Endothelial cell of umbilical vein (primary cell): Measurements from ENCODE around the gene SELENON. TPM values are rescaled to one million over a fixed set of nuclear protein-coding genes. Genes with fewer than 3 reads are reported as not detected.

Source experiments
- BruUV-seq: library from RNA; stranded (reverse); fragments of 400-500 nt; replicated peaks from 2 replicates; lab custom pipeline; 2021; lab: Mats Ljungman, UMichigan
- CTCF ChIA-PET: fragments of 300-600, 350-600 bp; sonication (Branson Sonifier 250); formaldehyde crosslinking; loops from one replicate; lab custom pipeline; 2021; ENCODE audit warnings: antibody characterized with exemption, inconsistent platforms; lab: Charles Lee
- POLR2A ChIA-PET: fragments of 300-600, 350-600 bp; sonication (Branson Sonifier 250); formaldehyde crosslinking; loops from one replicate; lab custom pipeline; 2021; ENCODE audit warnings: antibody characterized with exemption, inconsistent platforms; lab: Charles Lee
- DNase-seq: peaks from one replicate; pipeline ENCODE4 v3.0.0-alpha.2; 2011; ENCODE audit warnings: low read depth, low spot score
- FAIRE-seq: peaks from 2 replicates; lab custom pipeline; 2011; peaks lifted over from hg19 to GRCh38; lab: Jason Lieb, UNC
- H2AFZ ChIP-seq: 2 replicates; pipeline ENCODE4 v1.6.0; 2012; ENCODE audit warnings: low read depth, low read length, control low read depth, inconsistent platforms
- H3K27ac ChIP-seq: 2 replicates; pipeline ENCODE4 v1.5.1; 2011; ENCODE audit warnings: low read depth, mild to moderate bottlenecking, control low read depth, low read length, moderate library complexity; ENCODE audit not compliant: insufficient read depth
- H3K27me3 ChIP-seq, 2 experiments: 2 replicates each; pipeline versions ENCODE4 v1.6.0 to v1.6.1; 2011; ENCODE audit warnings: low read length in 2 of 2, mixed read lengths in 1 of 2; ENCODE audit not compliant: control insufficient read depth in 2 of 2, insufficient read depth in 2 of 2
- H3K36me3 ChIP-seq, 2 experiments: 2 replicates in 1 of 2; 3 replicates in 1 of 2; pipeline ENCODE4 v1.5.1; 2011; ENCODE audit warnings: low read length in 2 of 2, mild to moderate bottlenecking in 1 of 2, moderate library complexity in 1 of 2; ENCODE audit not compliant: control insufficient read depth in 2 of 2, insufficient read depth in 2 of 2; ENCODE audit errors: extremely low read depth in 1 of 2
- H3K4me1 ChIP-seq: 3 replicates; pipeline ENCODE4 v1.5.1; 2011; ENCODE audit warnings: mild to moderate bottlenecking, low read length; ENCODE audit not compliant: control insufficient read depth, insufficient read depth; ENCODE audit errors: extremely low read depth
- H3K4me2 ChIP-seq: 2 replicates; pipeline ENCODE4 v1.6.1; 2011; ENCODE audit warnings: low read length, control low read depth, mixed read lengths; ENCODE audit not compliant: insufficient read depth
- H3K4me3 ChIP-seq, 3 experiments: fragments of 200-600 bp in 1 of 3; sonication (generic), shearing (Covaris generic) in 1 of 3; replicated peaks in 1 of 3; 2 replicates each; pipeline ENCODE4 v1.5.1; 2011 to 2016; ENCODE audit warnings: control low read depth in 3 of 3, low read length in 3 of 3, mild to moderate bottlenecking in 2 of 3, inconsistent platforms in 1 of 3, low read depth in 1 of 3, moderate library complexity in 1 of 3; ENCODE audit not compliant: insufficient read depth in 1 of 3
- H3K79me2 ChIP-seq: 2 replicates; pipeline ENCODE4 v1.6.0; 2012; ENCODE audit warnings: low read length, inconsistent platforms; ENCODE audit not compliant: control insufficient read depth, insufficient read depth
- H3K9ac ChIP-seq: replicated peaks from 2 replicates; pipeline ENCODE3; 2011; ENCODE audit warnings: low read length, control low read depth; ENCODE audit not compliant: insufficient read depth; ENCODE audit errors: extremely low read depth
- H3K9me1 ChIP-seq: replicated peaks from 3 replicates; pipeline ENCODE4 v1.6.0; 2011; ENCODE audit warnings: mild to moderate bottlenecking, low read length; ENCODE audit not compliant: control insufficient read depth, insufficient read depth; ENCODE audit errors: extremely low read depth
- H3K9me3 ChIP-seq: replicated peaks from 2 replicates; pipeline ENCODE4 v1.5.1; 2012; ENCODE audit warnings: low read length, inconsistent platforms; ENCODE audit not compliant: control insufficient read depth, insufficient read depth
- H4K20me1 ChIP-seq: replicated peaks from 2 replicates; pipeline ENCODE3; 2011; ENCODE audit warnings: mild to moderate bottlenecking, low read length; ENCODE audit not compliant: control insufficient read depth, insufficient read depth; ENCODE audit errors: extremely low read depth
- EZH2 ChIP-seq: IDR thresholded peaks from 2 replicates; pipeline ENCODE4 v1.6.1; 2012; ENCODE audit warnings: borderline replicate concordance, low read depth, mild to moderate bottlenecking, moderate library complexity, low read length, inconsistent platforms; ENCODE audit not compliant: severe bottlenecking
- FOS ChIP-seq: IDR thresholded peaks from 2 replicates; pipeline ENCODE4 v1.6.1; 2011; ENCODE audit warnings: mild to moderate bottlenecking, low read length, moderate library complexity, borderline replicate concordance; ENCODE audit not compliant: insufficient read depth
- GATA2 ChIP-seq: IDR thresholded peaks from 2 replicates; pipeline ENCODE4 v1.7.0; 2011; ENCODE audit warnings: low read depth, mild to moderate bottlenecking, moderate library complexity, mixed read lengths, low read length; ENCODE audit not compliant: insufficient read length, insufficient read depth
- JUN ChIP-seq: IDR thresholded peaks from 2 replicates; pipeline ENCODE4 v1.6.1; 2011; ENCODE audit warnings: borderline replicate concordance, low read depth; ENCODE audit not compliant: insufficient read length, insufficient read depth
- MYC ChIP-seq: IDR thresholded peaks from one replicate; pipeline ENCODE4 v1.6.1; 2011; ENCODE audit warnings: mild to moderate bottlenecking, low read depth, low read length
- POLR2A ChIP-seq: IDR thresholded peaks from 2 replicates; pipeline ENCODE4 v1.6.1; 2012; ENCODE audit warnings: low read depth, mild to moderate bottlenecking, control low read depth, low read length
- POLR2AphosphoS5 ChIP-seq: IDR thresholded peaks from 2 replicates; pipeline ENCODE4 v1.6.1; 2012; ENCODE audit warnings: low read depth, mild to moderate bottlenecking, control low read depth, low read length, moderate library complexity; ENCODE audit not compliant: insufficient read depth
- dilution Hi-C: fragments of 300-500 bp; cut with MboI; formaldehyde crosslinking; loops from one replicate; pipeline ENCODE4 v1.15.0; 2019; ENCODE audit warnings: low sequenced_read_pairs; ENCODE audit not compliant: extremely low pct_ligation_motif_present
- intact Hi-C: fragments of 100-400 bp; cut with micrococcal nuclease; formaldehyde crosslinking; loops from one replicate; pipeline ENCODE4 v1.10.0; 2022
- polyA plus RNA-seq, 4 experiments: library from polyadenylated mRNA; depleted of rRNA in 3 of 4; stranded (reverse) in 3 of 4; unstranded in 1 of 4; fragments of >200 nt; gene quantifications; 2 replicates each; pipeline versions ENCODE4 v1.2.1 to v1.2.3, GENCODE V29; 2011 to 2012; ENCODE audit warnings: missing spikeins in 1 of 4
- total RNA-seq: library from RNA; stranded (reverse); gene quantifications from 2 replicates; pipeline ENCODE4 v1.2.3, GENCODE V29; 2021
- TF ChIP-seq, protein P1 (sequence below), 2 donors: IDR thresholded peaks; 1 replicate in 1 of 2; 2 replicates in 1 of 2; pipeline ENCODE4 v1.5.1; 2011; ENCODE audit warnings: low read length in 2 of 2, mild to moderate bottlenecking in 2 of 2, moderate library complexity in 2 of 2, control low read depth in 1 of 2, inconsistent platforms in 1 of 2, low read depth in 1 of 2; ENCODE audit not compliant: insufficient read depth in 1 of 2; ENCODE audit errors: extremely low read depth in 1 of 2
- TF ChIP-seq, protein P2 (sequence below): IDR thresholded peaks from 2 replicates; pipeline ENCODE4 v1.6.1; 2011; ENCODE audit not compliant: insufficient read depth, insufficient read length

Gene SELENON
- total and polyA plus RNA-seq, 2 donors (not counting 3 experiments of a cell fraction or from before 2014, with no cell fraction given), result 117 to 182 TPM

DNA sequence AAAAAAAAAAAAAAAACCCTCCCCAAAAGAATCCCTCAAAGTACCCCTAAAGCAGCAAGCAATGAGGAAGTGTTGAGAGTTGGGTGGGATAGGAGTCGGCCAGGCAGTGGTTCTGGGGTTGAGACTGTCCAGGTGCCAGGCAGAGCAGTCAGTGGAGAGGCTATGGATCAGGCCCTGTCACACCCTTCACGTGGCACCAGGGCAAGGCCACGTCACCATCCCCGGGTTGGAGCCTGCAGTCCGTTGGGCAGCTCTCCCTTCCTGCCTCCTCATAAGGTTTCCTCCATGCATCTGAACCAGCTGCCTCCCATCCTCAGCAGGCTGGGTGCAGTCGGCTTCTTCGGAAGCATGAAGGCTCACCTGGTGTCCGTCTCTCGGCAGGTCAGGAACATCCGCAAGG is 36.5 kb upstream of the SELENON start:
- Histone ChIP-seq H3K9me1 (no peaks in the 10 kb centered on the region), H3K27ac (no peak overlapping the region), H3K36me3 (no peaks in the 10 kb centered on the region), H3K9ac (no peak overlapping the region), H3K9me3 (no peaks in the 10 kb centered on the region), H3K79me2 (no peaks in the 10 kb centered on the region), H3K4me2 (no peak overlapping the region), H4K20me1 (no peaks in the 10 kb centered on the region), H2AFZ (no peak overlapping the region), H3K27me3 (no peaks in the 10 kb centered on the region), H3K4me1 (no peaks in the 10 kb centered on the region), H3K4me3 (no peak overlapping the region)
- dilution Hi-C loops, result no loop called here
- FAIRE-seq (no peak), DNase-seq (no peak)
- ChIA-PET CTCF (no interaction called here), POLR2A (no interaction called here)
- TF ChIP-seq POLR2A (no peak), EZH2 (no peak), FOS (no peak), MYC (no peak), JUN (no peak), GATA2 (no peak), POLR2AphosphoS5 (no peak)
- TF ChIP-seq, protein P1, sequence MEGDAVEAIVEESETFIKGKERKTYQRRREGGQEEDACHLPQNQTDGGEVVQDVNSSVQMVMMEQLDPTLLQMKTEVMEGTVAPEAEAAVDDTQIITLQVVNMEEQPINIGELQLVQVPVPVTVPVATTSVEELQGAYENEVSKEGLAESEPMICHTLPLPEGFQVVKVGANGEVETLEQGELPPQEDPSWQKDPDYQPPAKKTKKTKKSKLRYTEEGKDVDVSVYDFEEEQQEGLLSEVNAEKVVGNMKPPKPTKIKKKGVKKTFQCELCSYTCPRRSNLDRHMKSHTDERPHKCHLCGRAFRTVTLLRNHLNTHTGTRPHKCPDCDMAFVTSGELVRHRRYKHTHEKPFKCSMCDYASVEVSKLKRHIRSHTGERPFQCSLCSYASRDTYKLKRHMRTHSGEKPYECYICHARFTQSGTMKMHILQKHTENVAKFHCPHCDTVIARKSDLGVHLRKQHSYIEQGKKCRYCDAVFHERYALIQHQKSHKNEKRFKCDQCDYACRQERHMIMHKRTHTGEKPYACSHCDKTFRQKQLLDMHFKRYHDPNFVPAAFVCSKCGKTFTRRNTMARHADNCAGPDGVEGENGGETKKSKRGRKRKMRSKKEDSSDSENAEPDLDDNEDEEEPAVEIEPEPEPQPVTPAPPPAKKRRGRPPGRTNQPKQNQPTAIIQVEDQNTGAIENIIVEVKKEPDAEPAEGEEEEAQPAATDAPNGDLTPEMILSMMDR (IDR thresholded peaks at IDR 0.05; ENCODE audit: extremely low read depth in 1 of 2, insufficient read depth in 1 of 2, low read depth in 1 of 2, low read length in 2 of 2), result no peak
- TF ChIP-seq, protein P2, sequence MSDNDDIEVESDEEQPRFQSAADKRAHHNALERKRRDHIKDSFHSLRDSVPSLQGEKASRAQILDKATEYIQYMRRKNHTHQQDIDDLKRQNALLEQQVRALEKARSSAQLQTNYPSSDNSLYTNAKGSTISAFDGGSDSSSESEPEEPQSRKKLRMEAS, result no peak
- no TSS peak for BruUV-seq
- intact Hi-C loops, result no loop called here
